ENCODE measurements around the gene SKIL. TPM values are rescaled to one million over a fixed set of nuclear protein-coding genes. Genes with fewer than 3 reads are reported as not detected.

Gene SKIL
- total and polyA plus RNA-seq, 2 experiments from 2014 or later, result 141 to 358 TPM

- peaks cover 22% of the 10 kb centered on the region for H3K79me2 ChIP-seq (replicated peaks; ENCODE audit: insufficient read depth)
- H2AFZ ChIP-seq, result no peak overlapping the region
- H4K20me1 ChIP-seq (replicated peaks; ENCODE audit: insufficient read depth), result 0 out of 2 replicates have a peak, but pooled peaks cover 5% of the 10 kb centered on the region
- Mint-ChIP-seq H3K9me3 (no peaks in the 10 kb centered on the region; the same call in 2 of the 3 replicates), H3K27ac (peak overlapping the region; percentile 71), H3K36me3 (ENCODE audit: low read depth) (peaks cover 15% of the 10 kb centered on the region), H3K4me3 (peak overlapping the region; percentile 81), H3K27me3 (ENCODE audit: insufficient read depth, low read depth, poor library complexity) (peaks cover 5% of the 10 kb centered on the region), H3K4me1 (peaks cover 39% of the 10 kb centered on the region)
- peak; percentile 86; the same call in 1 of the 2 replicates for TF ChIP-seq NANOG (IDR thresholded peaks at IDR 0.05; ENCODE audit: borderline replicate concordance)
- TF ChIP-seq POLR2AphosphoS5 (IDR thresholded peaks at IDR 0.05; ENCODE audit: low read depth), result peak; percentile 8; the same call in 1 of the 2 replicates
- no peak for TF ChIP-seq ETS1 (IDR thresholded peaks at IDR 0.05)
- no peaks in the 10 kb centered on the region for H3K9me2 ChIP-seq (ENCODE audit: insufficient read depth)
- peak; percentile 30 for DNase-seq (ENCODE audit: low spot score)
- no peaks in the 10 kb centered on the region for H3K27me3 ChIP-seq (ENCODE audit: insufficient read depth)
- peak overlapping the region; percentile 99 for H3K27ac ChIP-seq (ENCODE audit: low read depth)
- peaks cover 34% of the 10 kb centered on the region for H3K4me1 ChIP-seq (ENCODE audit: insufficient read depth)
- H3K36me3 ChIP-seq (ENCODE audit: insufficient read depth), result peaks cover 3% of the 10 kb centered on the region; the same call in 1 of the 2 replicates
- ATAC-seq, result no peak
- peak overlapping the region; percentile 63 for H3K4me3 ChIP-seq
- H3K4me2 ChIP-seq, result peak overlapping the region; percentile 83
- peaks cover 27% of the 10 kb centered on the region for H3F3A ChIP-seq (replicated peaks; ENCODE audit: low read depth)
Observed at GRCh38 chr3:170354760-170355159, 2.8 kb upstream of the SKIL start.

GRCh38 chr3:170355738-170356595 is 1.5 kb upstream of the SKIL start:
- H3K79me2 ChIP-seq (replicated peaks; ENCODE audit: insufficient read depth), result peaks cover 34% of the 10 kb centered on the region
- H3K9me2 ChIP-seq (ENCODE audit: insufficient read depth), result no peaks in the 10 kb centered on the region
- no peaks in the 10 kb centered on the region for H3K27me3 ChIP-seq (ENCODE audit: insufficient read depth)
- Mint-ChIP-seq H3K4me1 (peaks cover 42% of the 10 kb centered on the region), H3K9me3 (no peaks in the 10 kb centered on the region; the same call in 2 of the 3 replicates), H3K27me3 (ENCODE audit: insufficient read depth, low read depth, poor library complexity) (peaks cover 5% of the 10 kb centered on the region), H3K27ac (peak overlapping the region; percentile 96), H3K4me3 (peak overlapping the region; percentile 81), H3K36me3 (ENCODE audit: low read depth) (peaks cover 27% of the 10 kb centered on the region)
- peak overlapping the region; percentile 83 for H3K4me2 ChIP-seq
- ATAC-seq (peak; percentile 3), DNase-seq (ENCODE audit: low spot score) (peak; percentile 62)
- H3F3A ChIP-seq (replicated peaks; ENCODE audit: low read depth), result peaks cover 27% of the 10 kb centered on the region
- peaks cover 42% of the 10 kb centered on the region for H3K4me1 ChIP-seq (ENCODE audit: insufficient read depth)
- H2AFZ ChIP-seq, result no peak overlapping the region
- H4K20me1 ChIP-seq (replicated peaks; ENCODE audit: insufficient read depth), result peaks cover 16% of the 10 kb centered on the region; the same call in 1 of the 2 replicates
- H3K27ac ChIP-seq (ENCODE audit: low read depth), result peak overlapping the region; percentile 99
- H3K36me3 ChIP-seq (ENCODE audit: insufficient read depth), result peaks cover 15% of the 10 kb centered on the region
- H3K4me3 ChIP-seq, result peak overlapping the region; percentile 63
- TF ChIP-seq EZH2 (IDR thresholded peaks at IDR 0.05; ENCODE audit: low read depth, unreplicated experiment), result no peak
- no peak for TF ChIP-seq ZNF114 (CRISPR knock-in tag; IDR thresholded peaks at IDR 0.05)
- TF ChIP-seq CTCF (conservative IDR thresholded peaks at IDR 0.05; ENCODE audit: low read depth in 2 of 2), result no peak
- no peak for TF ChIP-seq ETS1 (IDR thresholded peaks at IDR 0.05)
- TF ChIP-seq NANOG (IDR thresholded peaks at IDR 0.05; ENCODE audit: borderline replicate concordance), result no peak
- no peak for TF ChIP-seq EZH2phosphoT487 (IDR thresholded peaks at IDR 0.05; ENCODE audit: unreplicated experiment)
- no peak for TF ChIP-seq ZNF331 (CRISPR knock-in tag; IDR thresholded peaks at IDR 0.05; ENCODE audit: low read depth)
- no peak for TF ChIP-seq CREB1 (CRISPR knock-in tag; IDR thresholded peaks at IDR 0.05; ENCODE audit: low read depth)

Measured in GM23338 (cell line).